Progenitor cell of endocrine pancreas (in vitro differentiated cells): ENCODE results near the gene CFTR. TPM values are rescaled to one million over a fixed set of nuclear protein-coding genes. Genes with fewer than 3 reads are reported as not detected.

ENCODE experiments used
- DNase-seq: peaks from one replicate; pipeline ENCODE4 v3.0.0; 2021; ENCODE audit warnings: low spot score; ENCODE audit not compliant: unreplicated experiment
- H3K27ac Mint-ChIP-seq: 2 replicates; pipeline ENCODE4 v1.8.0; 2021; ENCODE audit warnings: mild to moderate bottlenecking, moderate library complexity, mixed read lengths
- H3K27me3 Mint-ChIP-seq: 2 replicates; pipeline ENCODE4 v1.8.0; 2021; ENCODE audit warnings: mixed read lengths
- H3K36me3 Mint-ChIP-seq: 2 replicates; pipeline ENCODE4 v1.8.0; 2022; ENCODE audit warnings: mixed read lengths; ENCODE audit not compliant: insufficient read depth
- H3K4me1 Mint-ChIP-seq: 2 replicates; pipeline ENCODE4 v1.8.0; 2021; ENCODE audit warnings: low read depth, mixed read lengths
- H3K4me3 Mint-ChIP-seq: 2 replicates; pipeline ENCODE4 v1.8.0; 2021; ENCODE audit warnings: low read depth, mild to moderate bottlenecking, moderate library complexity, mixed read lengths
- H3K9me3 Mint-ChIP-seq: 2 replicates; pipeline ENCODE4 v1.8.0; 2021; ENCODE audit warnings: low read depth, mixed read lengths
- total RNA-seq: library from RNA; stranded (reverse); gene quantifications from 2 replicates; pipeline ENCODE4 v1.2.1, GENCODE V29; 2021
- TF ChIP-seq, protein P1 (sequence below): fragments of 200-600 bp; sonication (generic); IDR thresholded peaks from one replicate; pipeline ENCODE4 v1.5.0; 2021; ENCODE audit warnings: antibody characterized with exemption, mild to moderate bottlenecking; ENCODE audit not compliant: unreplicated experiment

The CFTR gene
- total RNA-seq, 1 donor from 2014 or later, result 6.6 TPM

DNA sequence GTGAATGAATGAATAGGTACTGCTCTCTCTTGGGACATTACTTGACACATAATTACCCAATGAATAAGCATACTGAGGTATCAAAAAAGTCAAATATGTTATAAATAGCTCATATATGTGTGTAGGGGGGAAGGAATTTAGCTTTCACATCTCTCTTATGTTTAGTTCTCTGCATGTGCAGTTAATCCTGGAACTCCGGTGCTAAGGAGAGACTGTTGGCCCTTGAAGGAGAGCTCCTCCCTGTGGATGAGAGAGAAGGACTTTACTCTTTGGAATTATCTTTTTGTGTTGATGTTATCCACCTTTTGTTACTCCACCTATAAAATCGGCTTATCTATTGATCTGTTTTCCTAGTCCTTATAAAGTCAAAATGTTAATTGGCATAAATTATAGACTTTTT is 1.2 kb downstream of the CFTR start:
- Mint-ChIP-seq H3K36me3 (no peaks in the 10 kb centered on the region), H3K9me3 (no peaks in the 10 kb centered on the region), H3K27ac (no peak overlapping the region), H3K4me1 (peaks cover 8% of the 10 kb centered on the region), H3K27me3 (peaks cover 35% of the 10 kb centered on the region), H3K4me3 (peak overlapping the region; percentile 49)
- TF ChIP-seq, protein P1, sequence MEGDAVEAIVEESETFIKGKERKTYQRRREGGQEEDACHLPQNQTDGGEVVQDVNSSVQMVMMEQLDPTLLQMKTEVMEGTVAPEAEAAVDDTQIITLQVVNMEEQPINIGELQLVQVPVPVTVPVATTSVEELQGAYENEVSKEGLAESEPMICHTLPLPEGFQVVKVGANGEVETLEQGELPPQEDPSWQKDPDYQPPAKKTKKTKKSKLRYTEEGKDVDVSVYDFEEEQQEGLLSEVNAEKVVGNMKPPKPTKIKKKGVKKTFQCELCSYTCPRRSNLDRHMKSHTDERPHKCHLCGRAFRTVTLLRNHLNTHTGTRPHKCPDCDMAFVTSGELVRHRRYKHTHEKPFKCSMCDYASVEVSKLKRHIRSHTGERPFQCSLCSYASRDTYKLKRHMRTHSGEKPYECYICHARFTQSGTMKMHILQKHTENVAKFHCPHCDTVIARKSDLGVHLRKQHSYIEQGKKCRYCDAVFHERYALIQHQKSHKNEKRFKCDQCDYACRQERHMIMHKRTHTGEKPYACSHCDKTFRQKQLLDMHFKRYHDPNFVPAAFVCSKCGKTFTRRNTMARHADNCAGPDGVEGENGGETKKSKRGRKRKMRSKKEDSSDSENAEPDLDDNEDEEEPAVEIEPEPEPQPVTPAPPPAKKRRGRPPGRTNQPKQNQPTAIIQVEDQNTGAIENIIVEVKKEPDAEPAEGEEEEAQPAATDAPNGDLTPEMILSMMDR, result no peak
- no peak for DNase-seq

- no peaks in the 10 kb centered on the region for H3K4me1 Mint-ChIP-seq
- peaks cover 11% of the 10 kb centered on the region for H3K27me3 Mint-ChIP-seq
- no peak overlapping the region for H3K4me3 Mint-ChIP-seq
- no peak overlapping the region for H3K27ac Mint-ChIP-seq
- no peak for DNase-seq
- no peaks in the 10 kb centered on the region for H3K36me3 Mint-ChIP-seq
- H3K9me3 Mint-ChIP-seq, result no peaks in the 10 kb centered on the region
- TF ChIP-seq, protein P1, result no peak
Observed at GRCh38 chr7:117485118-117485620, 5.3 kb downstream of the CFTR start.

- Mint-ChIP-seq H3K36me3 (no peaks in the 10 kb centered on the region), H3K27ac (no peak overlapping the region), H3K4me3 (no peak overlapping the region), H3K4me1 (no peaks in the 10 kb centered on the region), H3K27me3 (no peaks in the 10 kb centered on the region), H3K9me3 (no peaks in the 10 kb centered on the region)
- TF ChIP-seq, protein P1, result no peak
- DNase-seq, result no peak
Observed at GRCh38 chr7:117489016-117489415, 9.2 kb downstream of the CFTR start.

GRCh38 chr7:117489430-117489829 is 9.6 kb downstream of the CFTR start:
- TF ChIP-seq, protein P1, result no peak
- no peaks in the 10 kb centered on the region for H3K27me3 Mint-ChIP-seq

GRCh38 chr7:117489911-117490310 is 10.1 kb downstream of the CFTR start:
- no peaks in the 10 kb centered on the region for H3K4me1 Mint-ChIP-seq
- H3K27me3 Mint-ChIP-seq, result no peaks in the 10 kb centered on the region
- no peak overlapping the region for H3K27ac Mint-ChIP-seq

More at GRCh38 chr7:117489430-117489829, 9.6 kb downstream of the CFTR start:
- H3K4me1 Mint-ChIP-seq, result no peaks in the 10 kb centered on the region
- DNase-seq, result no peak
- no peaks in the 10 kb centered on the region for H3K36me3 Mint-ChIP-seq
- H3K9me3 Mint-ChIP-seq, result no peaks in the 10 kb centered on the region
- H3K4me3 Mint-ChIP-seq, result no peak overlapping the region
- no peak overlapping the region for H3K27ac Mint-ChIP-seq

More at GRCh38 chr7:117489911-117490310, 10.1 kb downstream of the CFTR start:
- Mint-ChIP-seq H3K36me3 (no peaks in the 10 kb centered on the region), H3K9me3 (no peaks in the 10 kb centered on the region), H3K4me3 (no peak overlapping the region)
- DNase-seq, result no peak
- TF ChIP-seq, protein P1, result no peak
